Measurements from ENCODE around the gene MEIS2. TPM values are rescaled to one million over a fixed set of nuclear protein-coding genes. Genes with fewer than 3 reads are reported as not detected.

Gene MEIS2
- total RNA-seq, 2 experiments from 2014 or later = not detected

GRCh38 chr15:37096558-37097143 is 3.7 kb downstream of the MEIS2 start:
- DNase-seq = no peak
- Mint-ChIP-seq H3K4me1 (peaks cover 36% of the 10 kb centered on the region), H3K27ac (no peak overlapping the region), H3K36me3 (peaks cover 6% of the 10 kb centered on the region), H3K9me3 (peaks cover 1% of the 10 kb centered on the region), H3K27me3 (peaks cover 98% of the 10 kb centered on the region), H3K4me3 (no peak overlapping the region)

- Mint-ChIP-seq H3K9me3 (peaks cover 1% of the 10 kb centered on the region), H3K4me3 (no peak overlapping the region), H3K4me1 (peaks cover 32% of the 10 kb centered on the region), H3K27me3 (peaks cover 92% of the 10 kb centered on the region), H3K36me3 (peaks cover 3% of the 10 kb centered on the region), H3K27ac (no peak overlapping the region)
- DNase-seq = no peak
Observed at GRCh38 chr15:37095770-37096557, 4.4 kb downstream of the MEIS2 start.

- Mint-ChIP-seq H3K4me3 (no peak overlapping the region), H3K27me3 (peaks cover 88% of the 10 kb centered on the region), H3K36me3 (peaks cover 1% of the 10 kb centered on the region), H3K27ac (no peak overlapping the region), H3K4me1 (peaks cover 27% of the 10 kb centered on the region), H3K9me3 (peaks cover 1% of the 10 kb centered on the region)
- no peak for DNase-seq
Observed at GRCh38 chr15:37094915-37095711, 5.2 kb downstream of the MEIS2 start.

- peaks cover 81% of the 10 kb centered on the region for H3K27me3 Mint-ChIP-seq
- peaks cover 23% of the 10 kb centered on the region for H3K4me1 Mint-ChIP-seq
- no peak for DNase-seq
- no peak overlapping the region for H3K27ac Mint-ChIP-seq
- H3K9me3 Mint-ChIP-seq = peaks cover 1% of the 10 kb centered on the region
- H3K36me3 Mint-ChIP-seq = no peaks in the 10 kb centered on the region
- H3K4me3 Mint-ChIP-seq = no peak overlapping the region
Observed at GRCh38 chr15:37094333-37094914, 5.9 kb downstream of the MEIS2 start.

GRCh38 chr15:37093480-37094332 is 6.6 kb downstream of the MEIS2 start:
- Mint-ChIP-seq H3K4me3 (no peak overlapping the region), H3K27me3 (peaks cover 80% of the 10 kb centered on the region), H3K27ac (no peak overlapping the region), H3K9me3 (peaks cover 1% of the 10 kb centered on the region), H3K36me3 (no peaks in the 10 kb centered on the region), H3K4me1 (peaks cover 17% of the 10 kb centered on the region)
- no peak for DNase-seq

GRCh38 chr15:37090543-37091175 is 9.7 kb downstream of the MEIS2 start:
- Mint-ChIP-seq H3K27me3 (peaks cover 69% of the 10 kb centered on the region), H3K4me3 (no peak overlapping the region), H3K36me3 (no peaks in the 10 kb centered on the region), H3K27ac (no peak overlapping the region), H3K4me1 (no peaks in the 10 kb centered on the region), H3K9me3 (no peaks in the 10 kb centered on the region)
- no peak for DNase-seq

- Mint-ChIP-seq H3K27me3 (peaks cover 53% of the 10 kb centered on the region), H3K9me3 (no peaks in the 10 kb centered on the region), H3K27ac (no peak overlapping the region), H3K36me3 (no peaks in the 10 kb centered on the region), H3K4me1 (no peaks in the 10 kb centered on the region), H3K4me3 (no peak overlapping the region)
- DNase-seq = no peak
Observed at GRCh38 chr15:37088436-37088835, 11.9 kb downstream of the MEIS2 start.

- Mint-ChIP-seq H3K4me1 (no peaks in the 10 kb centered on the region), H3K27me3 (peaks cover 40% of the 10 kb centered on the region), H3K4me3 (no peak overlapping the region), H3K27ac (no peak overlapping the region), H3K36me3 (no peaks in the 10 kb centered on the region), H3K9me3 (no peaks in the 10 kb centered on the region)
- DNase-seq = no peak
Observed at GRCh38 chr15:37087131-37087588, 13.2 kb downstream of the MEIS2 start.

- H3K36me3 Mint-ChIP-seq = no peaks in the 10 kb centered on the region
- H3K27me3 Mint-ChIP-seq = peaks cover 41% of the 10 kb centered on the region
- H3K9me3 Mint-ChIP-seq = no peaks in the 10 kb centered on the region
- H3K4me3 Mint-ChIP-seq = no peak overlapping the region
- no peak for DNase-seq
- H3K27ac Mint-ChIP-seq = no peak overlapping the region
- H3K4me1 Mint-ChIP-seq = no peaks in the 10 kb centered on the region
Observed at GRCh38 chr15:37086521-37086920, 13.8 kb downstream of the MEIS2 start.

GRCh38 chr15:37086120-37086519 is 14.2 kb downstream of the MEIS2 start:
- no peak overlapping the region for H3K4me3 Mint-ChIP-seq
- H3K9me3 Mint-ChIP-seq = no peaks in the 10 kb centered on the region
- no peak overlapping the region for H3K27ac Mint-ChIP-seq
- H3K4me1 Mint-ChIP-seq = no peaks in the 10 kb centered on the region
- H3K36me3 Mint-ChIP-seq = no peaks in the 10 kb centered on the region
- peaks cover 44% of the 10 kb centered on the region for H3K27me3 Mint-ChIP-seq
- no peak for DNase-seq

GRCh38 chr15:37084602-37085001 is 15.7 kb downstream of the MEIS2 start:
- Mint-ChIP-seq H3K36me3 (no peaks in the 10 kb centered on the region), H3K4me3 (no peak overlapping the region), H3K9me3 (no peaks in the 10 kb centered on the region), H3K27ac (no peak overlapping the region), H3K27me3 (peaks cover 39% of the 10 kb centered on the region), H3K4me1 (no peaks in the 10 kb centered on the region)
- DNase-seq = no peak

- no peak overlapping the region for H3K4me3 Mint-ChIP-seq
- H3K9me3 Mint-ChIP-seq = no peaks in the 10 kb centered on the region
- no peaks in the 10 kb centered on the region for H3K4me1 Mint-ChIP-seq
- H3K27ac Mint-ChIP-seq = no peak overlapping the region
- H3K27me3 Mint-ChIP-seq = peaks cover 33% of the 10 kb centered on the region
- H3K36me3 Mint-ChIP-seq = no peaks in the 10 kb centered on the region
- no peak for DNase-seq
Observed at GRCh38 chr15:37083610-37084009, 16.7 kb downstream of the MEIS2 start.

- H3K4me3 Mint-ChIP-seq = no peak overlapping the region
- no peaks in the 10 kb centered on the region for H3K4me1 Mint-ChIP-seq
Observed at GRCh38 chr15:37081983-37082382, 18.4 kb downstream of the MEIS2 start.

More at GRCh38 chr15:37081983-37082382, 18.4 kb downstream of the MEIS2 start:
- DNase-seq = no peak
- H3K27me3 Mint-ChIP-seq = peaks cover 26% of the 10 kb centered on the region
- H3K9me3 Mint-ChIP-seq = no peaks in the 10 kb centered on the region
- H3K36me3 Mint-ChIP-seq = no peaks in the 10 kb centered on the region
- H3K27ac Mint-ChIP-seq = no peak overlapping the region

Measured in activated naive CD8-positive, alpha-beta T cell treated with anti-CD3 and anti-CD28 coated beads for 36 hours (primary cell).